Esophagus muscularis mucosa (tissue), 3 donors: ENCODE data around the gene PLEKHM1.
"Not testable (repeated sequence)": the region's sequence is repeated elsewhere in the genome, so short reads cannot be mapped to it uniquely, and the experiment has no call there.

Experiments
- POLR2A ChIP-seq: fragments of 450-650 bp; IDR thresholded peaks from one replicate; pipeline ENCODE4 v1.6.1; 2017; ENCODE audit warnings: antibody characterized with exemption, moderate library complexity, mild to moderate bottlenecking, low read depth
- TF ChIP-seq, protein P1 (sequence below), 3 experiments: fragments of 200-600 bp in 2 of 3; fragments of 450-650 bp in 1 of 3; sonication (generic) in 2 of 3; IDR thresholded peaks; one replicate each; pipeline ENCODE4 v1.5.1; 2017 to 2019; ENCODE audit warnings: antibody characterized with exemption in 3 of 3, mild to moderate bottlenecking in 2 of 3, moderate library complexity in 1 of 3

DNA sequence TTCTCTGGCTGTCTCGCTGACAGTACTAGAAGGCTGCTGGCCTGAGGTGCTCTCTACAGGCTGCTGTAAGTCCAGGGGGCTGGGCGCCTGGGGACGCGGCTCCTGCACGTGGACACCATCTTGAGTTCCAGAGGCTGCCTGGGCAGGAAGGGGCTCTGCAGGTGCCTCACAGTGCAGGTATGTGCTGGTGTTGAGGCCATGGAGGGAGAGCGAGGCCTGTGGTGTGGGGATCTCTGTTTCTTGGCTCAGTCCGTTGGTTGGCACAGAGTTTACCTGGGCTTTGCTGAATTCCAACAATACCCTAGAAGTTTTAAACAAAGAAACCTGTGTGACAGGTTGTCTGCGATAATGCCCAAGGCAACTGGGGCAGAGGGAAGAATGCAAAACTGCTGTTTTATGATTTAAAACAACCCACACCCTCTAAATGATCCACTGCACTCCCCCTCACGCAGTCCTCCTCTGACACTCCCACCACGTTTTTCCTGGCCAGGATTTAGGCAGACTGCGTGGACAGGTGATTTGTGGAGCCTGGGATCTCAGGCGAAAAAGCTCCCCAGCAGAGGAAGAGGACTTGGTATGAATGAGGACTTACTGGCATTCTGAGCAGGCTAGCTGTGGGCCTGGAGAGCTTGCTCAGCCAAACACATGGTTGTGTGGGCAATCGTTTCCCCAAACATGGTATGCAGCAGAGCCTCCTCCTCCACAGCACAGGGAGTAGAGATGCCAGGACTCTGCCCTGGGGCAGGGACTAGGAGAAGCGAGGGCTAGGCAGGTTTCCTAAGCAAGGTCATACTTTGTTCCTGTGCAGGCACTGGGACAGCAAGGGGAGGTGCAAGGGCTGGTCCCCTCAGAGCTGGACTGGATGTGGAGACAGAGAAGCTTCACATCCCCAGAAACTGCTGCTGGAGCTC, 22.0 kb downstream of the PLEKHM1 start:
- TF ChIP-seq, protein P1, sequence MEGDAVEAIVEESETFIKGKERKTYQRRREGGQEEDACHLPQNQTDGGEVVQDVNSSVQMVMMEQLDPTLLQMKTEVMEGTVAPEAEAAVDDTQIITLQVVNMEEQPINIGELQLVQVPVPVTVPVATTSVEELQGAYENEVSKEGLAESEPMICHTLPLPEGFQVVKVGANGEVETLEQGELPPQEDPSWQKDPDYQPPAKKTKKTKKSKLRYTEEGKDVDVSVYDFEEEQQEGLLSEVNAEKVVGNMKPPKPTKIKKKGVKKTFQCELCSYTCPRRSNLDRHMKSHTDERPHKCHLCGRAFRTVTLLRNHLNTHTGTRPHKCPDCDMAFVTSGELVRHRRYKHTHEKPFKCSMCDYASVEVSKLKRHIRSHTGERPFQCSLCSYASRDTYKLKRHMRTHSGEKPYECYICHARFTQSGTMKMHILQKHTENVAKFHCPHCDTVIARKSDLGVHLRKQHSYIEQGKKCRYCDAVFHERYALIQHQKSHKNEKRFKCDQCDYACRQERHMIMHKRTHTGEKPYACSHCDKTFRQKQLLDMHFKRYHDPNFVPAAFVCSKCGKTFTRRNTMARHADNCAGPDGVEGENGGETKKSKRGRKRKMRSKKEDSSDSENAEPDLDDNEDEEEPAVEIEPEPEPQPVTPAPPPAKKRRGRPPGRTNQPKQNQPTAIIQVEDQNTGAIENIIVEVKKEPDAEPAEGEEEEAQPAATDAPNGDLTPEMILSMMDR (IDR thresholded peaks at IDR 0.05), result not testable (repeated sequence)
- TF ChIP-seq POLR2A, result not testable (repeated sequence)
